ENCODE measurements around the gene APEH.

Gene APEH

DNA sequence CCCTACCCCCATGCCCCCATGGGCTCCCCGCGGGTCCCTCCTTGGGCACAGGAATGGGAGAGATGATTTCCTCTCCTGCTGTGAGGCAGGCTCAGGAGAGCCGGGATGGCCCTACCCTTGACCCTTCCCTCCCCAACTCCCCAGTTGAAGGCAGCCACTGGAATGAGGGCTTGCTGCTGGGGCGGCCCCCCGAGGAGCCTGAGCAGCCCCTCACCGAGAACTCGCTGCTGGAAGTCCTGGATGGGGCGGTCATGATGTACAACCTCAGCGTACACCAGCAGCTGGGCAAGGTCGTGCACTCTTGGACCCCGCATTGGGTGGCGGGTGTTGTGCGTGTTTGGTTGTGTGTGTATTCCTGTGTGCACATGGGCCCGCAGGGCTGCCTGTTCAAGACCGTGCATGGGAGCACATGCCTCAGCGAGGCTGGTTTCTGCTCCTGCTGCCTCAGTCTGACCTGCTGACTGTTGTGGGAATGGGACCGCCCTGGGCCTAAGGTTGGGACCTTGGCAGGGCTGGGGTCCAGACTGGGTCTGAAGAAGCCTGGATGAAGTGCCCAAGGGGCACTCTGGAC, 31.3 kb downstream of the APEH start:
- H3K4me3 ChIP-seq (ENCODE audit: low read length), result no peak overlapping the region
- TF ChIP-seq, protein P1, sequence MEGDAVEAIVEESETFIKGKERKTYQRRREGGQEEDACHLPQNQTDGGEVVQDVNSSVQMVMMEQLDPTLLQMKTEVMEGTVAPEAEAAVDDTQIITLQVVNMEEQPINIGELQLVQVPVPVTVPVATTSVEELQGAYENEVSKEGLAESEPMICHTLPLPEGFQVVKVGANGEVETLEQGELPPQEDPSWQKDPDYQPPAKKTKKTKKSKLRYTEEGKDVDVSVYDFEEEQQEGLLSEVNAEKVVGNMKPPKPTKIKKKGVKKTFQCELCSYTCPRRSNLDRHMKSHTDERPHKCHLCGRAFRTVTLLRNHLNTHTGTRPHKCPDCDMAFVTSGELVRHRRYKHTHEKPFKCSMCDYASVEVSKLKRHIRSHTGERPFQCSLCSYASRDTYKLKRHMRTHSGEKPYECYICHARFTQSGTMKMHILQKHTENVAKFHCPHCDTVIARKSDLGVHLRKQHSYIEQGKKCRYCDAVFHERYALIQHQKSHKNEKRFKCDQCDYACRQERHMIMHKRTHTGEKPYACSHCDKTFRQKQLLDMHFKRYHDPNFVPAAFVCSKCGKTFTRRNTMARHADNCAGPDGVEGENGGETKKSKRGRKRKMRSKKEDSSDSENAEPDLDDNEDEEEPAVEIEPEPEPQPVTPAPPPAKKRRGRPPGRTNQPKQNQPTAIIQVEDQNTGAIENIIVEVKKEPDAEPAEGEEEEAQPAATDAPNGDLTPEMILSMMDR (conservative IDR thresholded peaks at IDR 0.05; ENCODE audit: low read length), result no peak
- no peak for DNase-seq (ENCODE audit: low read depth)

DNA sequence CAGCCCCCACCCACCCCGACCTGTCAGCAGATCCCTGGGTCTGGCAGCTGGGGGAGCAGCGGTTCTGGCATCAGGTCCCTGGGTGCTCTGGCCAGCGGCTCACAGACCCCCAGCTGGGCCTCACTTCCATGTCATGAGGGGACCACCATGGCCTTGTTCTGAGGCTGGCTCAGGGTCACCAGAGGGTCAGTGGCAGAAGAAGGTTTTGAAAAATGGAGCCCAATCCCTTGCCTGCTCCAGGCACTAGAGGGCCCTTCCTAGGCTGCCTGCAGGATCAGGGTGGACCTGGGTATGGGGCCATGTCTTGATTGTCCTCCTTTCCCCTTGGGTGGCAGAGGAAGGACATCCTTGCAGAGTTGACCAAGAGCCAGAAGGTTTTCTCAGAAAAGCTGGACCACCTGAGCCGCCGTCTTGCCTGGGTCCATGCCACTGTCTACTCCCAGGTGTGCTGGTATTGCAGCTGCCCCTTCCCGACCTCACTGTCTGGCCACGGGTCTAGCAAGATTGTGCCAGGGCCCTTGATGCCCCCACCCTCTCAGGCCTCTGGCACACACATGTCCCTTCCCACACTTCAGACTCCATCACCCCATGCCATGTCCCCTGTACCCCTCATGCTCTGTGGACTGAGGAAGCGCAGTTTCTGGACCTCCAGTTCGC, 32.4 kb downstream of the APEH start:
- DNase-seq (ENCODE audit: low read depth), result no peak
- TF ChIP-seq, protein P1 (conservative IDR thresholded peaks at IDR 0.05; ENCODE audit: low read length), result no peak
- H3K4me3 ChIP-seq (ENCODE audit: low read length), result no peak overlapping the region

DNA sequence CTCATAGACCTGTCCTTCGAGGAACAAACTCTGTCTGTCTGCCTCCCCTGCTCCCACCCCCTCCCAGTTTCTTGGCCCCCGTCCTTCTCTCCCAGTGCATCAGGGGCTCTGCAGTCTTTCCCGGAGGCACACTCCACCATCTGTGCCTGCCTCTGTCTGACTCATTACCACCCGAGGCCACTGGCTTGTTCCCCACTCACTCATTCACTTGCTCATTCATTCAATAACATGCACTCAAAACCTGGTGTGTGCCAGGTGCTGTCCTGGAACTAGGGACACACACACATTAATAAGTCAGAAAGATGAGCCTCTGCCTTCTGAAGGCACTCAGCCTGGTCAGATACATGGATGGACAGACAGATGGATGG, 32.9 kb downstream of the APEH start:
- DNase-seq (ENCODE audit: low read depth), result peak; percentile 20
- H3K4me3 ChIP-seq (ENCODE audit: low read length), result no peak overlapping the region
- TF ChIP-seq, protein P1 (conservative IDR thresholded peaks at IDR 0.05; ENCODE audit: low read length), result no peak

DNA sequence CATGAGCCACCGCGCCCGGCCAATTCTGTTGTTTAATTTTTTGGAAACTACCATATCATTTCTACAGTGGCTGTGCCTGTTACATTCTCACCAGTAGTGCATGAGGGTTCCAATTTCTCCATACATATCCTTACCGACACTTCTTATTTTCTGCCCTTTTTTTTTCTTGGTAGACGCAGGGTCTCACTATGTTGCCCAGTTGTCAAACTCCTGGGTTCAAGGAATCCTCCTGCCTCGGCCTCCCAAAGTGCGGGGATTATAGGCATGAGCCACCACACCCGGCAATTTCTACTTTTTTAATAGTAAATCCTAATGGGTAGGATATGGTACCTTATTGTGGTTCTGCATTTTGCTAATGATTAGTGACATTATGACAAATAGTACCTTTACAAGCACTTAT, 35.7 kb downstream of the APEH start:
- TF ChIP-seq, protein P1 (conservative IDR thresholded peaks at IDR 0.05; ENCODE audit: low read length), result no peak

DNA sequence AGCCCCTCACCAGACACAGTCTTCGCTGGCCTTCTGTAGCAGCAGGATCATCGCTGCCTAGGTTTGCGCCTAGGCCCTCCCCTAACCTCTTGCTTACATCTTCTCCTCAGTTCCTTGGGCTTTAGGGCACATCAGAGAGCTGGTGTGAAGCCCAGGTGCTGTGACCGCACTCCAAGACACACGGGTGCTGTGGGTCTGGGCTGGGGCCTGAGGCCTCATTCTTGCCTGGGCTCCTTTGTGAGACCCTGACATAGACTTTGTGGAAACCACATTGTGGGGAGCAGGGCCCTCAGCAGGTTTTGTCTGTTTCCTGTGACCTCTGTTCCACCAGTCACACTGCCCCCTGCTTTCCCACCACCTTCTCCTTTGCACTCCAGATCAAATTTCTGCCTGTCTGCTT, 37.3 kb downstream of the APEH start:
- H3K4me3 ChIP-seq (ENCODE audit: low read length), result no peak overlapping the region
- TF ChIP-seq, protein P1 (conservative IDR thresholded peaks at IDR 0.05; ENCODE audit: low read length), result no peak

More for the DNA sequence above, 35.7 kb downstream of the APEH start:
- H3K4me3 ChIP-seq (ENCODE audit: low read length), result no peak overlapping the region
- DNase-seq (ENCODE audit: low read depth), result no peak

DNA sequence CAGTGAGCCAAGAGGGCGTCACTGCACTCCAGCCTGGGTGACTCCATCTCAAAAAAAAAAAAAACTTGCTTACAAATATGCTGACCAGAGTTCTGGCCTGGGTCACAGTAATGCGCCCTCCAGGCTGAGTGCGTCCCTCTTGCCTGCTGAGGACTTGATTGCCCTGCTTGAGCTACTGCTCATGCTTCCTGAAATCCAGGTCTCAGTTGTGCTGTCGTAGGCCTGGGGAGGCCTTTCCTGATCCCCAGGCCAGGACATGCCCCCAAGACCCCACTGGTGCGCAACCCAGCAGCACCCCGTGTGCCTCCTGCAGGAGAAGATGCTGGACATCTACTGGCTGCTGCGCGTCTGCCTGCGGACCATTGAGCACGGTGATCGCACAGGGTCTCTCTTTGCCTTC, 38.0 kb downstream of the APEH start:
- H3K4me3 ChIP-seq (ENCODE audit: low read length), result no peak overlapping the region
- DNase-seq (ENCODE audit: low read depth), result no peak
- TF ChIP-seq, protein P1 (conservative IDR thresholded peaks at IDR 0.05; ENCODE audit: low read length), result no peak

More for the DNA sequence above, 37.3 kb downstream of the APEH start:
- no peak for DNase-seq (ENCODE audit: low read depth)

DNA sequence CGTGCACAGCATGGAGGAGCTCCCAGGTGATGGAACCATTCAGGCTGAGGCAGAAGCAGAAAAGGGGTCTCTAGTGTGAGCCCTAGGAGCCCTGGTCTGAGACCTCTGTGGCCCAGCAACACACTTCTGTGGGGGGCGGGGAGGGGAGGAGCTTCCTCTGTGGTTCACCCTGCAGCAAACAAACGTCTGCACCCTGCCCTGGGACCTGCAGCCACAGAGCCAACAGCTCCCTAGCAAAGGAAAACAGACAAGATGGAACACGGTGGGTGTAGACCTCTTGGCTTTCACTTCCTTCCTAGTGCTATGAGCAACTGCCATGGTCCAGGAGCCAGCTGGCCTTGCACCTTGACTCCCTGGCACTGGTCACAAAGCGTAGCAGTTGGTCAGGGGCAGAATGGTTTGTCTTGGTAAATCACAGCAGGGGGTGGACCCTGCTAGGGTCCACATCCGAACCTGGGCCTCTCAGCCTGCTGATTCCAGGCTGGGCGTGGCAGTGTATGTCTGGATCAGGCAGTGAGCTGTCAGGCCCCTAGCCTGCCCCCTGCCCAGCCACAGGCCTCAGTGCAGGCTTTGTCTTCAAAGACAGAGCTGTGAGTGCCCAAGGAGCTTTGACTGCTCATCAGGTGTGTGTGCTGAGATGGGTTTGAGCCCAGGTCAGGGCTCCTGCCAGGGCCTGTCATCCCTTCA, 38.6 kb downstream of the APEH start:
- no peak for DNase-seq (ENCODE audit: low read depth)
- TF ChIP-seq, protein P1 (conservative IDR thresholded peaks at IDR 0.05; ENCODE audit: low read length), result no peak
- H3K4me3 ChIP-seq (ENCODE audit: low read length), result no peak overlapping the region

All from AG10803 (cell line).